ENCODE measurements around the gene NRDC. TPM values are rescaled to one million over a fixed set of nuclear protein-coding genes. Genes with fewer than 3 reads are reported as not detected.

NRDC gene
- total and polyA plus RNA-seq, 8 donors = 58.4 to 95.6 (median 79.2) TPM

GRCh38 chr1:51855624-51856023 is 22.9 kb downstream of the NRDC start:
- intact Hi-C loops (cut with DNase I; ENCODE audit: low total_unique reads) = no loop called here
- no peak overlapping the region for H3K27ac ChIP-seq
- peaks cover 0 to 6% (median 3%) of the 10 kb centered on the region in 4 donors for H3K4me1 ChIP-seq
- no peaks in the 10 kb centered on the region for H3K9me3 ChIP-seq
- H3K4me3 ChIP-seq = no peak overlapping the region
- H3K27me3 ChIP-seq = no peaks in the 10 kb centered on the region
- no peak for TF ChIP-seq EP300 (IDR thresholded peaks at IDR 0.05)
- TF ChIP-seq CTCF (IDR thresholded peaks at IDR 0.05) = no peak
- TF ChIP-seq POLR2A (IDR thresholded peaks at IDR 0.05) = no peak
- no peak for TF ChIP-seq POLR2AphosphoS5 (IDR thresholded peaks at IDR 0.05)
- no peak for DNase-seq
- H3K36me3 ChIP-seq = peaks cover 0 to 25% (median 18%) of the 10 kb centered on the region in 4 donors
- 88 to 99% (median 98%) methylated on average over 3 of the region's 3 CpGs for WGBS, 5 donors

- no peaks in the 10 kb centered on the region for H3K9me3 ChIP-seq
- intact Hi-C loops (cut with DNase I; ENCODE audit: low total_unique reads) = no loop called here
- 74 to 88% (median 79%) methylated on average over 2 of the region's 2 CpGs for WGBS, 5 donors
- H3K4me1 ChIP-seq = peaks cover 0 to 12% (median 5%) of the 10 kb centered on the region in 4 donors
- peaks cover 0 to 25% (median 18%) of the 10 kb centered on the region in 4 donors for H3K36me3 ChIP-seq
- no peak overlapping the region for H3K27ac ChIP-seq
- H3K4me3 ChIP-seq = no peak overlapping the region
- DNase-seq = no peak
- no peaks in the 10 kb centered on the region for H3K27me3 ChIP-seq
- TF ChIP-seq CTCF (IDR thresholded peaks at IDR 0.05) (no peak), EP300 (IDR thresholded peaks at IDR 0.05) (no peak), POLR2AphosphoS5 (IDR thresholded peaks at IDR 0.05) (no peak), POLR2A (IDR thresholded peaks at IDR 0.05) (no peak)
Observed at GRCh38 chr1:51853360-51853759, 25.2 kb downstream of the NRDC start.

- H3K27ac ChIP-seq = no peak overlapping the region
- TF ChIP-seq EP300 (IDR thresholded peaks at IDR 0.05) = no peak
- no peak for TF ChIP-seq POLR2AphosphoS5 (IDR thresholded peaks at IDR 0.05)
- no peak for TF ChIP-seq CTCF (IDR thresholded peaks at IDR 0.05)
- TF ChIP-seq POLR2A (IDR thresholded peaks at IDR 0.05) = no peak
- DNase-seq = no peak
- H3K4me1 ChIP-seq = peaks cover 0 to 12% (median 5%) of the 10 kb centered on the region in 4 donors
- H3K36me3 ChIP-seq = peaks cover 0 to 25% (median 22%) of the 10 kb centered on the region in 4 donors
- 75 to 93% (median 87%) methylated on average over 5 of the region's 5 CpGs for WGBS, 5 donors
- no peaks in the 10 kb centered on the region for H3K9me3 ChIP-seq
- no peaks in the 10 kb centered on the region for H3K27me3 ChIP-seq
- H3K4me3 ChIP-seq = no peak overlapping the region
- intact Hi-C loops (cut with DNase I; ENCODE audit: low total_unique reads) = no loop called here
Observed at GRCh38 chr1:51851882-51852396, 26.6 kb downstream of the NRDC start.

DNA sequence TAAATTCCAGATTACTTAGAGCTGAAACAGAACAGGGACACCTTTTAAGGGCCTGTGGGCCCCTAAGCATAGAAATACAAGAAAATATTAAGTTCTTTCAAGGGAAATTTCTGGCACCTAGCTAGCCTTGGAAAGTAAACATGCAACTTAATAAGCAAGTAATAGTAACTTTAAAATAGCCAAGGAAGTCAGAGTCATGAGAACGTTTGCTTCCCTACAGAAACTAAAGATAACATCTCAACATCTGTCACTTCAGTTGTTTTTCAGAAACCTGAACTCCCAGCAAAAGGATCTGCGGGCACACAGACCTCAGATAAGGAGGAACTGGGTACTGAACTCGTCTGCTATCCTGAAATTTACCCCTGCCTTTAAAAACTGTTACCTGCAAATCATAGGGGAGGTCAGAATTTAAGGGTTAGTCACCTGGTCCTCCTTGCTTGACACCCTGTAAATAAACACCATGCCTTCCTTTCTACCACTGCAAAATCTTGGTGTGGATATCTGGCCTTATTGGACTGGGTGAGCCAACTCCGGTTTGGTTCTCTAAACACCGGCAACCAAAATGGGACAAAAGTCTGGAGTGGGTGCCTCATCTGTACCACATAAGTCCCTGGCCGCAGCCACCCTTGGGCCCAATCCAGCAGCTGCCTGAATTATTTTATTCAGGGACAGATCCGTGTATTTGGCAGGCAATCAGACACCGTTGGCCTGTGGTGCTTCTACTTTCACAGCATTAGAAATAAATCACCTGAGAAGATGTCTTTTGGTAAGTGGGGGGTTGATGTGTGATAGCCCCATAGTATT is 27.9 kb downstream of the NRDC start:
- peaks cover 0 to 12% (median 5%) of the 10 kb centered on the region in 4 donors for H3K4me1 ChIP-seq
- TF ChIP-seq CTCF (IDR thresholded peaks at IDR 0.05) (no peak), EP300 (IDR thresholded peaks at IDR 0.05) (no peak), POLR2AphosphoS5 (IDR thresholded peaks at IDR 0.05) (no peak), POLR2A (IDR thresholded peaks at IDR 0.05) (no peak)
- H3K9me3 ChIP-seq = no peaks in the 10 kb centered on the region
- no peak overlapping the region for H3K27ac ChIP-seq
- whole genome bisulfite sequencing, 5 donors = 47 to 68% (median 53%) methylated on average over 6 to 8 of the region's 8 CpGs
- no peak overlapping the region for H3K4me3 ChIP-seq
- intact Hi-C loops (cut with DNase I; ENCODE audit: low total_unique reads) = no loop called here
- DNase-seq = no peak
- H3K27me3 ChIP-seq = no peaks in the 10 kb centered on the region
- H3K36me3 ChIP-seq = peaks cover 0 to 31% (median 25%) of the 10 kb centered on the region in 4 donors
